HG03565 (cell line): ENCODE results near the gene MRPS22.
"Not testable (repeated sequence)": the region's sequence is repeated elsewhere in the genome, so short reads cannot be mapped to it uniquely, and the experiment has no call there.

Experiments used
- ATAC-seq: cut with Tn5 transposase; IDR thresholded peaks from one replicate; pipeline ENCODE4 v1.9.1; 2021; ENCODE audit warnings: mild to moderate bottlenecking, moderate library complexity; ENCODE audit not compliant: unreplicated experiment

The MRPS22 gene

DNA sequence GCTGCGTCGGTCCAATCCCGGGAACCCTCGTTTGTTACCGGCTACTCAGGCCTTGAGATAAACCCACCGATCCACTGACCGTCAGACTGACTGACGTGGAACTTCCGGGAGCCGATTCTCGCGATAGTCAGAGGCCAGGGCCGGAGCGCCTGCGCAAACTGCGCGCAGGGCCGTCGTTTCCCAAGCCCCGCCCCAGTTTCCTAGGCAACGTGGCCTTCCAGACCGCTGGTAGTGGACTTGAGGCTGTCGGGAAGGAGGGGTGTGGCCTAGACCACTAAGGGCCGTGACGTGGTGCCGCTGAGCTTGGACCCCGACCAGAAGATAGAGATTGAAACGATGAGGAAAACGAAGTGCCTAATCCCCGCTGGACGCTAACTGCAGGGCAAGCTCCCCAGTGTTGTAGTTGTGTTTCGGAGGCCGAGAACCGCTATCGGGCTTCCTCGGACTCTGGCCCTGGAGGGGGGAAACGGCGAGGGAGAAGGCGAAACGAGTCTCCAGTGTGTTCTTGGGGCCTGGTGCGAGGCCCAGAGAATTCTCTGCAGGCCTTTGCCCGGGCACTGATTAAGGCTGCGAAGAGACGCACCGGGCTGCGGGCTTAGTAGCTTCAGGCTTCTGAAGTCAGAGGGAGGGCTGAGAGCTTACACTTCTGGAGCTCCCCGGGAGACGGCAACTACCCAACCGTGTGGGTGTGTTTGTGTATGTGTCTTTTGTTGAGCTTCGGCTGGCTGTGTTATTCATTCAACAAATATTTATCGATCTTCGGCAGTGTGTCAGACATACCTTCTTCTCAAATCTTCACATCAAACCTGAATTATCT is 45.9 kb downstream of the MRPS22 start, which contains the start of gene COPB2:
Gene COPB2, minus strand, starts transcription at position 96 of the 817 bp plus-strand sequence. CDS start 97 bp downstream, outside the sequence.
- ATAC-seq: peak; percentile 97

DNA sequence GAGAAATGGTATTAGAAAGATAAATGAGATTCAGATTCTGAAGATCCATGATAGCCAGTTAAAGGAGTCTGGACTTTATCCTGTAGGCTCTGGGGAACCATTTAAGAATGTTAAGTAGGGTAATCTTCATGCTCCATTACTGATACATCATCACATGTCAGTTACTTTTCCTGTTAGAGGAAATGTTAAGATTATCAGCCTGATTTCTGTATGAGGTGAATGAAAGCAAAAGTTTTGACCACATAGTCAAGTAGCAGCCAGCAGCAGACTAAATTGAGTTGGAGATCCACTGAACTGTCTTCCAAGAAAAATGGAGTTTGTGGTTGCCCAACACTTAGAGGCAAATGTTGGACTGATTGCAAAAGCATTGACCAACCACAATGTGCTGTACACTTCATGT is 50.3 kb downstream of the MRPS22 start:
- ATAC-seq: no peak

DNA sequence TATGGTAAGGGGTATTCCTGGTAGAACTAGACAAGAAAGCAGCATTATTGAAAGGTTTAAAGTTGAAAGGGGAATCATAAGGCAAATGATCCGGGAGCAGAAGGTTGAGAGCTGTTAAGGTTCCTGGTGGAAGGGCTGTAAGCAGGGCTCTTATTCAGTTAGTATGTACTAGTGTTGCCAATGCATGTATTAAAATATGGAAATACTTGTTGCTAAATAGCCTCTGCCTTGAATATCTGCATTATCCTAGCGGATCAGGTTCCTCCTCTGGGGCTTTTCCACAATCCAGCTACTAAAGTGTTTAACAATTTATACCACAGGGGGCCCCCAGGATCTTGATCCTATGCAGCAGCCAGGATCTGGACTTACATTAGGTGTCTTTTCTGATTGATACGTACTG is 52.9 kb downstream of the MRPS22 start:
- ATAC-seq: no peak

DNA sequence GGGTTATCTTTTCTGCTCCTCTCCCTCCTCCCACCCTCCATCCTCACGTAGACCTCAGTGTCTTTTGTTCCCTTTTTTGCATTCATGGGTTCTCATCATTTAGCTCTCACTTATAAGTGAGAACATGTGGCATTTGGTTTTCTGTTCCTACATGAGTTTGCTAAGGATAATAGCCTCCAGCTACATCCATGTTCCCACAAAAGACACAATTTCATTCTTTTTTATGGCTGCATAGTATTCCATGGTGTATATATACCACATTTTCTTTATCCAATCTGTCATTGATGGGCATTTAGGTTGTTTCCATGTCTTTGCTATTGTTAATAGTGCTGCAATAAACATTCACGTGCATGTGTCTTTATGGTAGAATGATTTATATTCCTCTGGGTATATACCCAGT is 57.3 kb downstream of the MRPS22 start:
- not testable (repeated sequence) for ATAC-seq
